Upper lobe of left lung (tissue), 6 donors: ENCODE measurements around the gene MPV17L2. TPM values are rescaled to one million over a fixed set of nuclear protein-coding genes. Genes with fewer than 3 reads are reported as not detected.

Experiments used
- ATAC-seq, 2 donors: fragments of 200-7000 bp; cut with Tn5 transposase; one replicate each; pipeline ENCODE4 v1.9.1; 2022; ENCODE audit warnings: mild to moderate bottlenecking in 2 of 2, moderate library complexity in 2 of 2; ENCODE audit not compliant: low FRiP score in 2 of 2
- DNase-seq, 2 donors: peaks; one replicate each; pipeline ENCODE4 v3.0.0-alpha.2; 2019 to 2020
- H3K27ac ChIP-seq, 4 donors: fragments of 200-600 bp; sonication (generic); one replicate each; pipeline ENCODE4 v1.5.1; 2016 to 2019
- H3K27me3 ChIP-seq, 4 donors: fragments of 200-600 bp; sonication (generic); one replicate each; pipeline ENCODE4 v1.5.1; 2017 to 2019
- H3K36me3 ChIP-seq, 4 donors: fragments of 200-600 bp; sonication (generic); one replicate each; pipeline ENCODE4 v1.5.1; 2016 to 2019
- H3K4me1 ChIP-seq, 4 donors: fragments of 200-600 bp; sonication (generic); one replicate each; pipeline ENCODE4 v1.5.1; 2018 to 2019
- H3K4me3 ChIP-seq, 4 donors: fragments of 200-600 bp; sonication (generic); one replicate each; pipeline ENCODE4 v1.5.1; 2017 to 2019; ENCODE audit warnings: mild to moderate bottlenecking in 2 of 4, moderate library complexity in 1 of 4
- H3K9me3 ChIP-seq, 4 donors: fragments of 200-600 bp; sonication (generic); one replicate each; pipeline ENCODE4 v1.5.1; 2018 to 2019
- EP300 ChIP-seq, 4 donors: sonication (generic); formaldehyde crosslinking; IDR thresholded peaks; one replicate each; pipeline ENCODE4 v1.5.1; 2017; ENCODE audit warnings: antibody characterized with exemption in 4 of 4, control low read depth in 2 of 4
- POLR2A ChIP-seq, 4 donors: fragments of 450-650 bp; IDR thresholded peaks; one replicate each; pipeline ENCODE4 v1.5.1; 2016 to 2017; ENCODE audit warnings: antibody characterized with exemption in 4 of 4, mild to moderate bottlenecking in 2 of 4
- POLR2AphosphoS5 ChIP-seq, 2 donors: sonication (generic); formaldehyde crosslinking; IDR thresholded peaks; one replicate each; pipeline ENCODE4 v1.5.1; 2017; ENCODE audit warnings: antibody characterized with exemption in 2 of 2
- WGBS, 2 donors: methylation state at CpG; one replicate each; pipeline ENCODE4 v1.1.5; 2017 to 2018; 5-methylcytosine and 5-hydroxymethylcytosine counted together
- total RNA-seq, 6 donors: library from RNA; depleted of rRNA in 4 of 6; stranded (reverse); fragments of >200 nt in 4 of 6; gene quantifications; one replicate each; pipeline versions ENCODE4 v1.1.0 to v1.2.1, GENCODE V29; 2016 to 2021
- TF ChIP-seq, protein P1 (sequence below), 6 experiments: fragments of 450-650 bp in 4 of 6; fragments of 200-600 bp in 2 of 6; sonication (generic) in 2 of 6; IDR thresholded peaks; one replicate each; pipeline ENCODE4 v1.5.1; 2016 to 2019; ENCODE audit warnings: antibody characterized with exemption in 6 of 6
- donor health status: DM: no; HTN: no; CAD: no; lungs with moderate emphysema.
- donor health status: DM: no; HTN: yes; CAD: no; lungs with severe emphysema.

MPV17L2 gene
- total RNA-seq, 6 donors from 2014 or later, result 10.7 to 18.8 (median 13.3) TPM

DNA sequence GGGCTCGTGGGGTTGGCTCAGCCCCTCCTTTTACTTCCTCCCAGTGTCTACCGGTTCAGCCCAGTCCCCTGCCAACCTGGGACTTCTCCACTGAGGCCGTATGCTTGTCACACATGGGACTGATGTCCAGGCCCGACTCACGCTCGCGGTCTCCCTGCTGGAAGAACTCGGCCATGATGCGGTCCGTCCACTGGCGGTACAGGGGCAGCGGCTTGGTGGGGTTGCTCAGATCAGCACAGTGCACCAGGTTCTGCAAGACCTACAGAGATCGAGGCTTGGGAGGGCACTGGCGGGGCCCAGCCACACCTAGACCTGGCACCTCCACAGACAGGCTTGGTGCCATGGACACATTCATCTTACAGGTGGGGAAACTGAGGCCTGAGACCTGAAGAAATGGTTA lies 18.7 kb downstream of the MPV17L2 start:
- no peak overlapping the region for H3K27ac ChIP-seq
- DNase-seq, result no peak

GRCh38 chr19:18214779-18215433 lies 21.9 kb downstream of the MPV17L2 start:
- ATAC-seq, result peak in 1 of 2 donors; percentile 25
- Histone ChIP-seq H3K4me1 (no peaks in the 10 kb centered on the region), H3K27me3 (no peaks in the 10 kb centered on the region), H3K9me3 (no peaks in the 10 kb centered on the region), H3K27ac (no peak overlapping the region), H3K4me3 (no peak overlapping the region), H3K36me3 (no peaks in the 10 kb centered on the region)
- no peak for TF ChIP-seq EP300 (IDR thresholded peaks at IDR 0.05)
- TF ChIP-seq, protein P1, sequence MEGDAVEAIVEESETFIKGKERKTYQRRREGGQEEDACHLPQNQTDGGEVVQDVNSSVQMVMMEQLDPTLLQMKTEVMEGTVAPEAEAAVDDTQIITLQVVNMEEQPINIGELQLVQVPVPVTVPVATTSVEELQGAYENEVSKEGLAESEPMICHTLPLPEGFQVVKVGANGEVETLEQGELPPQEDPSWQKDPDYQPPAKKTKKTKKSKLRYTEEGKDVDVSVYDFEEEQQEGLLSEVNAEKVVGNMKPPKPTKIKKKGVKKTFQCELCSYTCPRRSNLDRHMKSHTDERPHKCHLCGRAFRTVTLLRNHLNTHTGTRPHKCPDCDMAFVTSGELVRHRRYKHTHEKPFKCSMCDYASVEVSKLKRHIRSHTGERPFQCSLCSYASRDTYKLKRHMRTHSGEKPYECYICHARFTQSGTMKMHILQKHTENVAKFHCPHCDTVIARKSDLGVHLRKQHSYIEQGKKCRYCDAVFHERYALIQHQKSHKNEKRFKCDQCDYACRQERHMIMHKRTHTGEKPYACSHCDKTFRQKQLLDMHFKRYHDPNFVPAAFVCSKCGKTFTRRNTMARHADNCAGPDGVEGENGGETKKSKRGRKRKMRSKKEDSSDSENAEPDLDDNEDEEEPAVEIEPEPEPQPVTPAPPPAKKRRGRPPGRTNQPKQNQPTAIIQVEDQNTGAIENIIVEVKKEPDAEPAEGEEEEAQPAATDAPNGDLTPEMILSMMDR (IDR thresholded peaks at IDR 0.05), result no peak
- no peak for TF ChIP-seq POLR2A (IDR thresholded peaks at IDR 0.05)
- no peak for TF ChIP-seq POLR2AphosphoS5 (IDR thresholded peaks at IDR 0.05)
- 67 to 72% methylated on average over 7 of the region's 7 CpGs for WGBS, 2 donors
- no peak for DNase-seq

More for the DNA sequence above, 18.7 kb downstream of the MPV17L2 start:
- Histone ChIP-seq H3K4me1 (peaks cover 0 to 5% (median 0%) of the 10 kb centered on the region in 4 donors), H3K36me3 (no peaks in the 10 kb centered on the region), H3K9me3 (no peaks in the 10 kb centered on the region), H3K27me3 (no peaks in the 10 kb centered on the region), H3K4me3 (no peak overlapping the region)
- 81 to 83% methylated on average over 13 to 14 of the region's 14 CpGs for WGBS, 2 donors
- TF ChIP-seq, protein P1 (IDR thresholded peaks at IDR 0.05), result no peak
- TF ChIP-seq POLR2A (IDR thresholded peaks at IDR 0.05) (no peak), EP300 (IDR thresholded peaks at IDR 0.05) (no peak), POLR2AphosphoS5 (IDR thresholded peaks at IDR 0.05) (no peak)
- peak in 1 of 2 donors; percentile 19 for ATAC-seq

- Histone ChIP-seq H3K27ac (no peak overlapping the region), H3K36me3 (no peaks in the 10 kb centered on the region), H3K27me3 (peaks cover 0 to 4% (median 0%) of the 10 kb centered on the region in 4 donors), H3K4me1 (peaks cover 0 to 8% (median 2%) of the 10 kb centered on the region in 4 donors), H3K9me3 (no peaks in the 10 kb centered on the region), H3K4me3 (no peak overlapping the region)
- no peak for DNase-seq
- no peak for TF ChIP-seq EP300 (IDR thresholded peaks at IDR 0.05)
- WGBS, 2 donors, result 97 to 98% methylated on average over 8 of the region's 8 CpGs
- no peak for ATAC-seq
Measured at GRCh38 chr19:18216789-18217188, 23.8 kb downstream of the MPV17L2 start.

DNA sequence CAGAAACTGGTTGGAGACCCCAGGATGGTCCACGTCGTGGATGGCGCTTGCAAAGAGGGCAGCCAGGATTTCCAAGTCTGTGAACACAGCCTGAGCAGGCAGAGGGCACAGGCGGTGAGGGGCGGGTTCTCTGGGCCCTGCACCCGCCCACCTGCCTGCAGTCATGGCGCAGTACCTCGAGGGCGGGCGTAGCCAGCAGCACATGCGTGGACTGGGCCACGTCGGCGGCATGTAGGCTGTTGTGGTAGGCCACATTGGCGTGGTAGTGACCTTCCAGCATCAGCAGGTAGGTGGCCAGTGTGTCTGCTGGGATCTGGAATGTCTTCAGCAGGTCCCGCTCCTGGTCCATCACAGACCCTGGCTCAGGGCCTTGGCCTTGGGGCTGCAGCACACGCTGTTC lies 25.1 kb downstream of the MPV17L2 start:
- peaks cover 0 to 8% (median 2%) of the 10 kb centered on the region in 4 donors for H3K4me1 ChIP-seq
- no peak overlapping the region for H3K27ac ChIP-seq
- no peaks in the 10 kb centered on the region for H3K36me3 ChIP-seq
- ATAC-seq (no peak), DNase-seq (no peak)
- no peak overlapping the region for H3K4me3 ChIP-seq
- TF ChIP-seq, protein P1 (IDR thresholded peaks at IDR 0.05), result no peak
- no peak for TF ChIP-seq POLR2AphosphoS5 (IDR thresholded peaks at IDR 0.05)
- TF ChIP-seq POLR2A (IDR thresholded peaks at IDR 0.05), result no peak
- no peak for TF ChIP-seq EP300 (IDR thresholded peaks at IDR 0.05)
- no peaks in the 10 kb centered on the region for H3K9me3 ChIP-seq
- H3K27me3 ChIP-seq, result peaks cover 0 to 4% (median 0%) of the 10 kb centered on the region in 4 donors
- 89 to 92% methylated on average over 10 to 17 of the region's 17 CpGs for WGBS, 2 donors

DNA sequence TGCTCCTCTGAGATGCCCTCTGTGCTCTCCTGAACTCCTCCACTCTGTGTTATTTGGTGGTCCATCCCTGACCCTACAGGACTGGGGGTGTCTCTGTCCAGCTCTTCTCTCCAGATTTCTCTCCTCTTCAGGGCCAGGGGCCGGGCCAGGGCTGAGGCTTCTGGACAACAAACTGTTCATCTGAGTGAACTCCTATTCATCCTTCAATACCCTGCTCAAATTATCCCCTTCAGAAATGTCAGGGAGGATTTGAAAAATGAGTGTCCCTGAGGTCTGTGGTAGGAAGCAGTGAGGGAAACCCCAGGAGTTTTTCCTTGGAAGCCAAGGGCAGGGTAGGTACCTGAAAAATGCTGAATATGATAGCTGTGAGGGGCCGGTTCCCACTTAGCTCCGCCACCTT lies 25.6 kb downstream of the MPV17L2 start:
- TF ChIP-seq POLR2AphosphoS5 (IDR thresholded peaks at IDR 0.05), result no peak
- TF ChIP-seq POLR2A (IDR thresholded peaks at IDR 0.05), result no peak
- TF ChIP-seq EP300 (IDR thresholded peaks at IDR 0.05), result no peak
- TF ChIP-seq, protein P1 (IDR thresholded peaks at IDR 0.05), result no peak
- Histone ChIP-seq H3K4me1 (peaks cover 0 to 8% (median 2%) of the 10 kb centered on the region in 4 donors), H3K27me3 (peaks cover 0 to 4% (median 0%) of the 10 kb centered on the region in 4 donors), H3K9me3 (no peaks in the 10 kb centered on the region), H3K27ac (no peak overlapping the region), H3K36me3 (no peaks in the 10 kb centered on the region), H3K4me3 (no peak overlapping the region)
- 61 to 89% methylated on average over 3 of the region's 3 CpGs for WGBS, 2 donors
- DNase-seq (no peak), ATAC-seq (no peak)
